HCT116 (cell line): Measurements from ENCODE around the gene AGAP2. TPM values are rescaled to one million over a fixed set of nuclear protein-coding genes. Genes with fewer than 3 reads are reported as not detected.

Source experiments
- ATAC-seq: fragments of 200-7000 bp; cut with Tn5 transposase; 2 replicates; pipeline ENCODE4 v1.9.1; 2020; ENCODE audit warnings: mild to moderate bottlenecking, moderate library complexity
- BruUV-seq: library from RNA; stranded (reverse); fragments of 400-500 nt; replicated peaks from 2 replicates; lab custom pipeline; 2021; lab: Mats Ljungman, UMichigan
- CTCF ChIA-PET: fragments of 300-600 bp; sonication (Branson Sonifier 250); formaldehyde crosslinking; loops from one replicate; lab custom pipeline; 2021; ENCODE audit warnings: antibody characterized with exemption; lab: Charles Lee
- POLR2A ChIA-PET: fragments of 300-600, 350-600 bp; sonication (Branson Sonifier 250); formaldehyde crosslinking; loops from one replicate; lab custom pipeline; 2021; ENCODE audit warnings: antibody characterized with exemption; lab: Charles Lee
- RAD21 ChIA-PET, 2 experiments: fragments of 300-600 bp; sonication (Branson Sonifier 250); formaldehyde crosslinking; loops; one replicate each; lab custom pipeline; 2023; ENCODE audit warnings: low total read pairs in 2 of 2; ENCODE audit not compliant: uncharacterized antibody in 2 of 2, unreplicated experiment in 2 of 2, low non-redundant PET in 1 of 2; lab: Charles Lee
- DNase-seq: peaks from one replicate; pipeline ENCODE4 v3.0.0-alpha.2; 2010; ENCODE audit warnings: low read depth, low spot score
- H2AFZ ChIP-seq: fragments of 200-600 bp; shearing (Covaris generic), sonication (generic); 2 replicates; pipeline ENCODE4 v1.6.1; 2017; ENCODE audit warnings: low read depth, mixed run types, mixed read lengths, antibody characterized with exemption, low read length; ENCODE audit not compliant: poor library complexity, severe bottlenecking
- H3K27ac ChIP-seq: 2 replicates; pipeline ENCODE4 v1.5.1; 2012; ENCODE audit warnings: low read depth, low read length
- H3K27me3 ChIP-seq: fragments of 200-600 bp; sonication (generic); 2 replicates; pipeline ENCODE4 v1.6.1; 2016; ENCODE audit warnings: mixed run types, low read length, mixed read lengths; ENCODE audit not compliant: insufficient read depth
- H3K36me3 ChIP-seq, 2 experiments: fragments of 200-500 bp in 1 of 2; fragments of 200-600 bp in 1 of 2; sonication (Bioruptor generic) in 1 of 2; sonication (generic) in 1 of 2; 2 replicates each; pipeline versions ENCODE4 v1.5.1 to v1.6.1; 2014 to 2016; ENCODE audit warnings: low read length in 2 of 2, inconsistent platforms in 1 of 2, mixed read lengths in 1 of 2, mixed run types in 1 of 2; ENCODE audit not compliant: insufficient read depth in 2 of 2, control insufficient read depth in 1 of 2
- H3K4me1 ChIP-seq, 2 experiments: fragments of 200-600 bp in 1 of 2; sonication (generic) in 1 of 2; 2 replicates each; pipeline versions ENCODE4 v1.5.1 to v1.6.1; 2012 to 2017; ENCODE audit warnings: low read length in 2 of 2, inconsistent platforms in 1 of 2, mild to moderate bottlenecking in 1 of 2, mixed read lengths in 1 of 2, mixed run types in 1 of 2, moderate library complexity in 1 of 2; ENCODE audit not compliant: insufficient read depth in 2 of 2, control insufficient read depth in 1 of 2
- H3K4me2 ChIP-seq: fragments of 200-600 bp; sonication (generic); 2 replicates; pipeline ENCODE4 v1.6.1; 2017; ENCODE audit warnings: mixed run types, low read length, mixed read lengths
- H3K4me3 ChIP-seq, 2 experiments: fragments of 200-600 bp in 1 of 2; sonication (generic) in 1 of 2; replicated peaks in 1 of 2; 2 replicates each; pipeline ENCODE4 v1.5.1; 2011 to 2016; ENCODE audit warnings: low read length in 2 of 2, control low read depth in 1 of 2, low read depth in 1 of 2, mild to moderate bottlenecking in 1 of 2, mixed read lengths in 1 of 2, mixed run types in 1 of 2
- H3K79me2 ChIP-seq: fragments of 200-600 bp; sonication (generic); 2 replicates; pipeline ENCODE4 v1.6.1; 2017; ENCODE audit warnings: mild to moderate bottlenecking, mixed run types, low read length, moderate library complexity, mixed read lengths; ENCODE audit not compliant: insufficient read depth
- H3K9ac ChIP-seq: fragments of 200-600 bp; sonication (generic); 2 replicates; pipeline ENCODE4 v1.6.1; 2016; ENCODE audit warnings: low read length, mixed read lengths
- H3K9me2 ChIP-seq: fragments of 200-600 bp; sonication (generic), shearing (Covaris generic); 2 replicates; pipeline ENCODE4 v1.6.1; 2017; ENCODE audit warnings: mixed run types, mild to moderate bottlenecking, moderate library complexity; ENCODE audit not compliant: insufficient read depth
- H3K9me3 ChIP-seq, 2 experiments: fragments of 200-500 bp in 1 of 2; fragments of 200-600 bp in 1 of 2; sonication (Bioruptor generic) in 1 of 2; sonication (generic) in 1 of 2; 2 replicates each; pipeline ENCODE4 v1.6.1; 2014 to 2017; ENCODE audit warnings: low read length in 2 of 2, mixed read lengths in 2 of 2, inconsistent platforms in 1 of 2, low read depth in 1 of 2, mild to moderate bottlenecking in 1 of 2, mixed run types in 1 of 2, moderate library complexity in 1 of 2; ENCODE audit not compliant: control insufficient read depth in 1 of 2, insufficient read depth in 1 of 2
- H4K20me1 ChIP-seq: fragments of 200-600 bp; sonication (generic), shearing (Covaris generic); 2 replicates; pipeline ENCODE4 v1.6.1; 2017; ENCODE audit warnings: mixed run types, mild to moderate bottlenecking, moderate library complexity; ENCODE audit not compliant: insufficient read depth
- CBX3 ChIP-seq: IDR thresholded peaks from 2 replicates; pipeline ENCODE4 v1.6.1; 2012; ENCODE audit warnings: low read depth
- CEBPB ChIP-seq: IDR thresholded peaks from 2 replicates; pipeline ENCODE4 v1.6.1; 2012; ENCODE audit warnings: low read depth
- EGR1 ChIP-seq: IDR thresholded peaks from 2 replicates; pipeline ENCODE4 v1.6.1; 2012; ENCODE audit warnings: low read depth
- EZH2 ChIP-seq: fragments of 200-600 bp; sonication (generic); IDR thresholded peaks from 2 replicates; pipeline ENCODE4 v1.6.1; 2017; ENCODE audit warnings: antibody characterized with exemption, mixed run types
- EZH2phosphoT487 ChIP-seq: fragments of 200-600 bp; IDR thresholded peaks from 2 replicates; pipeline ENCODE4 v1.6.1; 2018; ENCODE audit warnings: antibody characterized with exemption, borderline replicate concordance
- FOSL1 ChIP-seq: IDR thresholded peaks from 2 replicates; pipeline ENCODE4 v1.6.1; 2012; ENCODE audit warnings: low read depth
- JUND ChIP-seq: IDR thresholded peaks from 2 replicates; pipeline ENCODE4 v1.6.1; 2012
- POLR2AphosphoS5 ChIP-seq: IDR thresholded peaks from 2 replicates; pipeline ENCODE4 v1.6.1; 2011; ENCODE audit warnings: mild to moderate bottlenecking, low read depth, low read length, moderate library complexity
- RAD21 ChIP-seq: IDR thresholded peaks from 2 replicates; pipeline ENCODE4 v1.6.1; 2012; ENCODE audit warnings: low read depth, mild to moderate bottlenecking
- TCF7L2 ChIP-seq: IDR thresholded peaks from 2 replicates; pipeline ENCODE4 v1.7.0; 2011; ENCODE audit warnings: borderline replicate concordance, inconsistent platforms; ENCODE audit not compliant: insufficient read depth, insufficient read length; ENCODE audit errors: extremely low read depth
- YY1 ChIP-seq: IDR thresholded peaks from 2 replicates; pipeline ENCODE4 v1.6.1; 2011; ENCODE audit warnings: low read length, low read depth, moderate library complexity, mild to moderate bottlenecking; ENCODE audit not compliant: insufficient replicate concordance; ENCODE audit errors: extremely low read depth
- intact Hi-C: fragments of 100-400 bp; cut with micrococcal nuclease; formaldehyde crosslinking; loops from 2 replicates; pipeline ENCODE4 v1.10.0; 2022
- total RNA-seq: library from RNA; stranded (reverse); gene quantifications from one replicate; pipeline ENCODE4 v1.2.1, GENCODE V29; 2021; ENCODE audit not compliant: unreplicated experiment
- TF ChIP-seq, protein P1 (sequence below): IDR thresholded peaks from 2 replicates; pipeline ENCODE4 v1.6.1; 2011; ENCODE audit warnings: mild to moderate bottlenecking, low read length, moderate library complexity; ENCODE audit not compliant: insufficient replicate concordance; ENCODE audit errors: extremely low read depth
- TF ChIP-seq, protein P2 (sequence below), 3 experiments: fragments of 200-600 bp in 1 of 3; sonication (generic) in 1 of 3; IDR thresholded peaks in 2 of 3; conservative IDR thresholded peaks in 1 of 3; 2 replicates each; pipeline ENCODE4 v1.5.1; 2012 to 2017; ENCODE audit warnings: low read depth in 2 of 3, low read length in 2 of 3, antibody characterized with exemption in 1 of 3, borderline replicate concordance in 1 of 3, control low read depth in 1 of 3, mild to moderate bottlenecking in 1 of 3, mixed read lengths in 1 of 3, mixed run types in 1 of 3, moderate library complexity in 1 of 3; ENCODE audit not compliant: insufficient read depth in 1 of 3
- TF ChIP-seq, protein P3 (sequence below): IDR thresholded peaks from 2 replicates; pipeline ENCODE4 v1.6.1; 2012

The AGAP2 gene
- total RNA-seq, 1 experiment from 2014 or later = 15.8 TPM

DNA sequence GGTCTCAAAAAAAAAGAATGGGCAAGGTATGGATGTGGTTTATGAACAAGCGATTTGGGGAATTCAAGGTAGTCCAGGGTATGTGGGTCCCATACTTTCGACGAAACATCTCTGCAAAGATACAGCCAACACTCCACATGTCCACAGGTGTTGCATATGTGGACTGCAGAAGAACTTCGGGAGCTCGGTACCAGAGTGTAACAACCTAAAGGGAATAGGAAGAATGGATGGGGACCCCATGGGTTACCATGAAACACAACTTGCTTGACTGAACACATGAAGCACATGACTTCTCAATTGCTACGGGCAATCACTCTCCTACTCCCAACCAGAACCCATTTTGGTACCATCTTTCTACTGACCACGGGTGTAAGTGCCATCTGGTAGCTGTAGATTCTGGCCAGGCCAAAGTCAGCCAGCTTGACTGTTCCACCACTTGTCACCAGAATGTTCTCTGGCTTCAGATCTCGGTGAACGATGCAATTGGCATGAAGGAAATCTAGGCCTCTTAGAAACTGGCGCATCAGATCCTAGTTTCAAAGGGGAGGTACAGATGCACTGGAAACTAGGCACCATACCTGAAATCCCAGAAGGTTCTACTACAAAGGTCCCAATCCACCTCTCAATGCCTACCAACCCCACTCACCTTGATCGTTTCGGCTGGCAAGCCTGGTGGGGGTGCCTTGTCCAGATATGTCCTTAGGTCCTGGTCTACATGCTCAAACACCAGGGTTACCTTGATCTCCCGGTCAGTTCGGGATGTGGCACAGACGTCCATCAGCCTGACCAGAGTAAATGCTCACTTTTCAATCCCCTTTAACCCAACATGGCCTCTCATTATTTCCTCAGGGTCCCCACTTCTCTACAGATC, 12.3 kb upstream of the AGAP2 start (continued):
- no peak for TF ChIP-seq FOSL1

DNA sequence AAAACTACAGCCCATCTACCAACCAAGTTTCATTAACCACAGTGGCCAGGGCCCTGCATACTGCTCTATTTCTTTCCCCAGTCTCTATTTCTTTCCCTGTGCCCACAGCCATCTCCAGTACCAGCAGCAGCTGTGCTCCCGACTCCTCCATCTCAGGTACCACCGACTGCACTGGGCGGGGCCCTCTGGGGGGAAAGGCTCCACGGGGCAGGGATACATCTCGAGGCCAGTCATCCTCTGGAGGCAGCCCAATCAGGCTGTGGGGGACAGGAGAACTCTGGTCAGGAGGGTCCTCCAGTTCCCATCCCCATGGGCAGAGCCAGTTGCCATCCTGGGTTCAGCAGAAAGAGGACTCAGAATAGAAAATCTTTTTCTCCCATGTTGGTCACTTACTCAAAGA, 10.5 kb upstream of the AGAP2 start:
- POLR2A ChIA-PET = no interaction called here

More for the DNA sequence above, 10.5 kb upstream of the AGAP2 start:
- BruUV-seq = no TSS peak
- DNase-seq (no peak), ATAC-seq (no peak)
- peaks cover 18 to 29% of the 10 kb centered on the region in 2 experiments; a peak in 3 of 4 replicates for H3K36me3 ChIP-seq
- intact Hi-C loops = no loop called here
- H3K4me1 ChIP-seq = peaks cover 13 to 39% of the 10 kb centered on the region in 2 experiments
- H2AFZ ChIP-seq = no peak overlapping the region
- no peaks in the 10 kb centered on the region for H3K27me3 ChIP-seq
- no peaks in the 10 kb centered on the region for H3K9me3 ChIP-seq
- CTCF ChIA-PET = no interaction called here
- no peak overlapping the region for H3K4me3 ChIP-seq
- RAD21 ChIA-PET = no interaction called here
- no peaks in the 10 kb centered on the region for H3K9me2 ChIP-seq
- no peak overlapping the region for H3K4me2 ChIP-seq
- no peaks in the 10 kb centered on the region for H4K20me1 ChIP-seq
- TF ChIP-seq RAD21 = no peak
- TF ChIP-seq POLR2AphosphoS5 = no peak
- TF ChIP-seq EZH2 = no peak
- no peak for TF ChIP-seq CBX3
- no peak for TF ChIP-seq JUND
- TF ChIP-seq, protein P1, sequence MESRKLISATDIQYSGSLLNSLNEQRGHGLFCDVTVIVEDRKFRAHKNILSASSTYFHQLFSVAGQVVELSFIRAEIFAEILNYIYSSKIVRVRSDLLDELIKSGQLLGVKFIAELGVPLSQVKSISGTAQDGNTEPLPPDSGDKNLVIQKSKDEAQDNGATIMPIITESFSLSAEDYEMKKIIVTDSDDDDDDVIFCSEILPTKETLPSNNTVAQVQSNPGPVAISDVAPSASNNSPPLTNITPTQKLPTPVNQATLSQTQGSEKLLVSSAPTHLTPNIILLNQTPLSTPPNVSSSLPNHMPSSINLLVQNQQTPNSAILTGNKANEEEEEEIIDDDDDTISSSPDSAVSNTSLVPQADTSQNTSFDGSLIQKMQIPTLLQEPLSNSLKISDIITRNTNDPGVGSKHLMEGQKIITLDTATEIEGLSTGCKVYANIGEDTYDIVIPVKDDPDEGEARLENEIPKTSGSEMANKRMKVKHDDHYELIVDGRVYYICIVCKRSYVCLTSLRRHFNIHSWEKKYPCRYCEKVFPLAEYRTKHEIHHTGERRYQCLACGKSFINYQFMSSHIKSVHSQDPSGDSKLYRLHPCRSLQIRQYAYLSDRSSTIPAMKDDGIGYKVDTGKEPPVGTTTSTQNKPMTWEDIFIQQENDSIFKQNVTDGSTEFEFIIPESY = no peak
- no peak for TF ChIP-seq YY1
- no peak for TF ChIP-seq CEBPB
- no peak for TF ChIP-seq EGR1
- TF ChIP-seq TCF7L2 = no peak
- TF ChIP-seq, protein P2, sequence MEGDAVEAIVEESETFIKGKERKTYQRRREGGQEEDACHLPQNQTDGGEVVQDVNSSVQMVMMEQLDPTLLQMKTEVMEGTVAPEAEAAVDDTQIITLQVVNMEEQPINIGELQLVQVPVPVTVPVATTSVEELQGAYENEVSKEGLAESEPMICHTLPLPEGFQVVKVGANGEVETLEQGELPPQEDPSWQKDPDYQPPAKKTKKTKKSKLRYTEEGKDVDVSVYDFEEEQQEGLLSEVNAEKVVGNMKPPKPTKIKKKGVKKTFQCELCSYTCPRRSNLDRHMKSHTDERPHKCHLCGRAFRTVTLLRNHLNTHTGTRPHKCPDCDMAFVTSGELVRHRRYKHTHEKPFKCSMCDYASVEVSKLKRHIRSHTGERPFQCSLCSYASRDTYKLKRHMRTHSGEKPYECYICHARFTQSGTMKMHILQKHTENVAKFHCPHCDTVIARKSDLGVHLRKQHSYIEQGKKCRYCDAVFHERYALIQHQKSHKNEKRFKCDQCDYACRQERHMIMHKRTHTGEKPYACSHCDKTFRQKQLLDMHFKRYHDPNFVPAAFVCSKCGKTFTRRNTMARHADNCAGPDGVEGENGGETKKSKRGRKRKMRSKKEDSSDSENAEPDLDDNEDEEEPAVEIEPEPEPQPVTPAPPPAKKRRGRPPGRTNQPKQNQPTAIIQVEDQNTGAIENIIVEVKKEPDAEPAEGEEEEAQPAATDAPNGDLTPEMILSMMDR (IDR thresholded peaks at IDR 0.05 in 2 of 3, conservative IDR thresholded peaks at IDR 0.05 in 1 of 3; ENCODE audit: borderline replicate concordance in 1 of 3, insufficient read depth in 1 of 3, low read depth in 2 of 3, low read length in 2 of 3) = no peak
- TF ChIP-seq EZH2phosphoT487 = no peak
- TF ChIP-seq, protein P3, sequence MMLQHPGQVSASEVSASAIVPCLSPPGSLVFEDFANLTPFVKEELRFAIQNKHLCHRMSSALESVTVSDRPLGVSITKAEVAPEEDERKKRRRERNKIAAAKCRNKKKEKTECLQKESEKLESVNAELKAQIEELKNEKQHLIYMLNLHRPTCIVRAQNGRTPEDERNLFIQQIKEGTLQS = no peak
- H3K27ac ChIP-seq = no peak overlapping the region
- no peak overlapping the region for H3K9ac ChIP-seq
- H3K79me2 ChIP-seq = peaks cover 33% of the 10 kb centered on the region
